Type B pancreatic cell (in vitro differentiated cells): Measurements from ENCODE around the gene GPR180. TPM values are rescaled to one million over a fixed set of nuclear protein-coding genes. Genes with fewer than 3 reads are reported as not detected.

Experiments
- DNase-seq: peaks from one replicate; pipeline ENCODE4 v3.0.0; 2021; ENCODE audit warnings: mixed read lengths; ENCODE audit not compliant: unreplicated experiment; ENCODE audit errors: extremely low spot score
- H3K27ac Mint-ChIP-seq: 2 replicates; pipeline ENCODE4 v1.8.0; 2021; ENCODE audit warnings: mild to moderate bottlenecking, mixed read lengths
- H3K27me3 Mint-ChIP-seq: 2 replicates; pipeline ENCODE4 v1.8.0; 2021; ENCODE audit warnings: mixed read lengths
- H3K36me3 Mint-ChIP-seq: 2 replicates; pipeline ENCODE4 v1.8.0; 2021; ENCODE audit warnings: mixed read lengths
- H3K4me1 Mint-ChIP-seq: one replicate; pipeline ENCODE4 v1.8.0; 2021; ENCODE audit warnings: mixed read lengths; ENCODE audit not compliant: unreplicated experiment
- H3K4me3 Mint-ChIP-seq: 2 replicates; pipeline ENCODE4 v1.8.0; 2021; ENCODE audit warnings: mild to moderate bottlenecking, mixed read lengths
- H3K9me3 Mint-ChIP-seq: 2 replicates; pipeline ENCODE4 v1.8.0; 2021; ENCODE audit warnings: mixed read lengths
- total RNA-seq: library from RNA; stranded (reverse); gene quantifications from 2 replicates; pipeline ENCODE4 v1.2.1, GENCODE V29; 2021; ENCODE audit warnings: low replicate concordance
- TF ChIP-seq, protein P1 (sequence below): fragments of 200-600 bp; sonication (generic); conservative IDR thresholded peaks from 2 replicates; pipeline ENCODE4 v1.5.0; 2021; ENCODE audit warnings: antibody characterized with exemption, mild to moderate bottlenecking

GPR180 gene
- total RNA-seq, 1 donor from 2014 or later: 6.6 TPM

DNA sequence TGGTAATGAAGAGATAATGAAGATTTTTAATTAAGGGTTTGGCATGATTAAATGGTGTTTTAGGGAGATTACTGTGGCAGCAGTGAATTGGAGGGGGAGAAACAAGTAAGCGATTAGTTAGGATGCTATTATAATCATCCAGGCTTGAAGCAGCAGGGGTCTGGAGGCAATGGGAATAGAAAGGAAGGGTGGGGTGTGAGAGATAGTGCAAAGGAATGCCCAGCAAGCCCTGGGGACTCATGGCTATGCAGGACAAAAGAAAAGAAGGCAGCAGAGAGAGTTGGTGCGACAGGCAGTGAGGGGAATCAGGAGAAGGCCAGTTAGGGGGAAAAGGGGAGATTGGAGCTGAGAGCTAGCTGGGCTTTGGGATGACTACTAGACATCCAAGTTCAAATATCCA is 76.1 kb downstream of the GPR180 start:
- no peak for DNase-seq
- Mint-ChIP-seq H3K27me3 (peaks cover 57% of the 10 kb centered on the region), H3K4me3 (no peak overlapping the region), H3K36me3 (no peaks in the 10 kb centered on the region), H3K4me1 (peaks cover 6% of the 10 kb centered on the region), H3K27ac (no peak overlapping the region), H3K9me3 (no peaks in the 10 kb centered on the region)
- TF ChIP-seq, protein P1, sequence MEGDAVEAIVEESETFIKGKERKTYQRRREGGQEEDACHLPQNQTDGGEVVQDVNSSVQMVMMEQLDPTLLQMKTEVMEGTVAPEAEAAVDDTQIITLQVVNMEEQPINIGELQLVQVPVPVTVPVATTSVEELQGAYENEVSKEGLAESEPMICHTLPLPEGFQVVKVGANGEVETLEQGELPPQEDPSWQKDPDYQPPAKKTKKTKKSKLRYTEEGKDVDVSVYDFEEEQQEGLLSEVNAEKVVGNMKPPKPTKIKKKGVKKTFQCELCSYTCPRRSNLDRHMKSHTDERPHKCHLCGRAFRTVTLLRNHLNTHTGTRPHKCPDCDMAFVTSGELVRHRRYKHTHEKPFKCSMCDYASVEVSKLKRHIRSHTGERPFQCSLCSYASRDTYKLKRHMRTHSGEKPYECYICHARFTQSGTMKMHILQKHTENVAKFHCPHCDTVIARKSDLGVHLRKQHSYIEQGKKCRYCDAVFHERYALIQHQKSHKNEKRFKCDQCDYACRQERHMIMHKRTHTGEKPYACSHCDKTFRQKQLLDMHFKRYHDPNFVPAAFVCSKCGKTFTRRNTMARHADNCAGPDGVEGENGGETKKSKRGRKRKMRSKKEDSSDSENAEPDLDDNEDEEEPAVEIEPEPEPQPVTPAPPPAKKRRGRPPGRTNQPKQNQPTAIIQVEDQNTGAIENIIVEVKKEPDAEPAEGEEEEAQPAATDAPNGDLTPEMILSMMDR: no peak

DNA sequence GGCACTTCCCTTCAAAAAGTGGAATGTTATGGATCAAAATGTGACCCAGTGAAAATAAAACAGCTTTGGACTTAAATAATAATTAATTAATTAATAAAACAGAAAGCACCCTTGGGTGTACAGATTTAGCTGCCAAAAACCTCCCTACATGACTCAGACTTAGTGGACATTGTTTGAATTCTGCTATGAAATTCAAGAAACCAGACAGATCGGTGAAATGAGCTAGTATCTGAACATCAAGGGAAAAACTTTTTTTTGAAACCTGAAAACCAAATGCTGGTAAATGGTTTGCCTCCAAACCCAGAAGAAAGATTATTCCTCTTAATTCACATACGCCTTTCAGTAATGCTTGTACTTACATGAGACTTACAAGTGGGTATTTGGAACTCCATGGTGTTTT is 77.2 kb downstream of the GPR180 start:
- H3K9me3 Mint-ChIP-seq: no peaks in the 10 kb centered on the region
- no peak overlapping the region for H3K4me3 Mint-ChIP-seq
- H3K27ac Mint-ChIP-seq: no peak overlapping the region
- peaks cover 4% of the 10 kb centered on the region for H3K4me1 Mint-ChIP-seq
- TF ChIP-seq, protein P1: no peak
- no peak for DNase-seq
- peaks cover 61% of the 10 kb centered on the region for H3K27me3 Mint-ChIP-seq
- no peaks in the 10 kb centered on the region for H3K36me3 Mint-ChIP-seq

DNA sequence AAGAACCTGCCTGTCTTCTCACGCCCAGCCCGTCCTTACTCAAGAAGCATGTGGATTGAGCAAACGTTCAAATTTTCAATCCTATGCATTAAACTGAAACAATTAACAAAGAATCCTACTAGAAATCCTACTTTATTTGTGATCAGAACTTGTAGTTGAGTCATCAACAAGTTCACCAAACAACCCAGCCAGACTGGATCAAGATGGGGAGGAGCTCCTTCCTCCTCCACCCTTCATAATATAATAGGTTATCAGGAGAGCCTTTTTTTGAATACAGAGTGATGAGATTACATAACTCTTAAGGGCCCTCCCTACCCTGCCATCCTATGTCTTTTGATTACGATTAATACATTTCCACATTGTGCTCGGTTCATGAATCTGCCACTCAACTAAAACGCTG is 78.0 kb downstream of the GPR180 start:
- TF ChIP-seq, protein P1: no peak
- H3K4me1 Mint-ChIP-seq: no peaks in the 10 kb centered on the region
- peak overlapping the region; percentile 20 for H3K27ac Mint-ChIP-seq
- no peaks in the 10 kb centered on the region for H3K36me3 Mint-ChIP-seq
- H3K9me3 Mint-ChIP-seq: no peaks in the 10 kb centered on the region
- peaks cover 56% of the 10 kb centered on the region for H3K27me3 Mint-ChIP-seq
- no peak for DNase-seq
- H3K4me3 Mint-ChIP-seq: no peak overlapping the region

DNA sequence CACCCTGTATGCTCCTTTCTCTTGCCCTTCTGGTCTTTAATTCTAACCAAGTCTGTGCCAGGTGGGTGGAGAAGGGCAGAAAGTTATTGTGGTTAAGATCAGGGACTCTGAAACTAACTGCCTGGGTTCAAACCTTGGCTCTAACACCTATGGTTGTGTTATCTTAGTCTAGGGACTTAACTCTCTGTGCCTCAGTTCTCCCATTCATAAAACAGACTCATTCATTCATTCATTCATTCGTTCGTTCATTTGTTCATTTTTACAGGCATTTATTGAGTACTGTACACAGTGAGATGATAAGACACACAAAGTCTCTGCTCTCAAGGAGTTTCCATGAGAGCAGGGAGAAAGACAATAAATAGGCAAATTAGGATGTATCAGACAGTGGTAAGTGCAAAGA is 80.6 kb downstream of the GPR180 start:
- no peaks in the 10 kb centered on the region for H3K9me3 Mint-ChIP-seq
- no peaks in the 10 kb centered on the region for H3K4me1 Mint-ChIP-seq
- H3K27me3 Mint-ChIP-seq: peaks cover 39% of the 10 kb centered on the region
- no peak for DNase-seq
- H3K36me3 Mint-ChIP-seq: no peaks in the 10 kb centered on the region
- no peak overlapping the region for H3K4me3 Mint-ChIP-seq
- TF ChIP-seq, protein P1: no peak
- H3K27ac Mint-ChIP-seq: no peak overlapping the region

DNA sequence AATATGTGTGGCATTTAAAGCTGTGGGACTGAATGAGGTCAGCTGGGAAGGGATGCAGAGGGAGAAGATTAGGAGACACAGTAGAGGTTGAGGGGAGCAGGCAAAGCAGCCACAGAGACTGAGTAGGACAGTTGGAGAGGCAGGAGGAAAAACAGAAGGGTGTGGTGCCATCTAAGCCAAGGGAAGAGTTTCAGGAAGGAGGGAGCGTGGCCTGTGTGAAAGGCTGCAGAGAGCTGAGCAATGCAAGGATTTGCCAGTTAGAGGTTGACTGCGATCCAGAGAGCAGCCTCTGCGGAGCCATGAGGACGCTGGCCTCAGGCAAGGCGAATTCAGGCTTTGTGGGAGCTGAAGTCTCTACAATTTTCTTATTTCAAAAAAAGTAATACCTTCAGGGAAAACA is 81.8 kb downstream of the GPR180 start:
- peaks cover 36% of the 10 kb centered on the region for H3K27me3 Mint-ChIP-seq
- no peaks in the 10 kb centered on the region for H3K36me3 Mint-ChIP-seq
- DNase-seq: no peak
- no peaks in the 10 kb centered on the region for H3K4me1 Mint-ChIP-seq
- TF ChIP-seq, protein P1: no peak
- H3K9me3 Mint-ChIP-seq: peaks cover 5% of the 10 kb centered on the region
- no peak overlapping the region for H3K4me3 Mint-ChIP-seq
- H3K27ac Mint-ChIP-seq: no peak overlapping the region

Other genes starting within 250 kb of the GPR180 start
- 19.7 TPM in 1 of 2 replicates, not detected in the other for gene DCT, start 122.2 kb upstream of the GPR180 start, total RNA-seq
- 10.8 and 11.7 TPM in 2 replicates for gene TGDS, start 5.7 kb upstream of the GPR180 start, total RNA-seq
- gene SOX21, start 110.7 kb downstream of the GPR180 start, total RNA-seq: 9.6 and 11.4 TPM in 2 replicates